Measurements from ENCODE around the gene ZNF521. TPM values are rescaled to one million over a fixed set of nuclear protein-coding genes. Genes with fewer than 3 reads are reported as not detected.

The ZNF521 gene
- total RNA-seq, 2 donors from 2014 or later: 21.4 to 26.9 TPM

DNA sequence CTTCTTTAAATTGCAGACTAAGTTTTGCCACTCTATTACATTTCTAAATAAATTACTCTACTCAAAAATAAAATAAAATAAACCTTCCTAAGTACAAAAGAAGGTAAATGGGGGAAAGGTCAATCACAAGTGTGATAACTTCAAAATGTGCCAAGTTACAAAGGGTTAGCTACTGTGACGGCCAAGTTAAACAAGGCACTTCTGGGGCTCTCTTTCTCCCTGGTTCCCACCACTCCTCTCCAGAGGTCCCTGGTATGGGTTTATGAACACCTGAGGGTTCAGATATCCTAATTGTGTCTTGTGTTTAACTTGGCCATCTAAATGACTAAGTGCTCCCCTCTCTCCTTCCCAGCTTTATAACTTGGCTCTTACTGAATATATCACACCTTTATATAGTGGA is 5.4 kb downstream of the ZNF521 start:
- DNase-seq: no peak
- 87% methylated on average over 1 of the region's 1 CpG; no CpG with 5 or more reads in 1 of the 2 experiments for WGBS, 2 experiments (ENCODE audit: insufficient coverage in 1 of 2, insufficient read length in 1 of 2)
- H3K9me3 Mint-ChIP-seq: no peaks in the 10 kb centered on the region
- no peaks in the 10 kb centered on the region for H3K4me1 ChIP-seq (ENCODE audit: control insufficient read depth, insufficient read depth, low read length)
- H3K9me3 ChIP-seq (ENCODE audit: control insufficient read depth, low read length): no peaks in the 10 kb centered on the region
- H3K27ac ChIP-seq (ENCODE audit: low read depth, low read length): no peak overlapping the region
- H3K36me3 ChIP-seq (ENCODE audit: control insufficient read depth, insufficient read depth, low read length): no peaks in the 10 kb centered on the region
- H3K9ac ChIP-seq (ENCODE audit: extremely low read depth, low read length, poor library complexity, severe bottlenecking): no peak overlapping the region
- no peak overlapping the region for H3K27ac Mint-ChIP-seq
- H3K36me3 Mint-ChIP-seq (ENCODE audit: low read depth): no peaks in the 10 kb centered on the region
- H3K27me3 Mint-ChIP-seq (ENCODE audit: insufficient read depth): peaks cover 28% of the 10 kb centered on the region
- H3K4me3 Mint-ChIP-seq: no peak overlapping the region
- peaks cover 10% of the 10 kb centered on the region for H3K4me1 Mint-ChIP-seq
- TF ChIP-seq, protein P1, sequence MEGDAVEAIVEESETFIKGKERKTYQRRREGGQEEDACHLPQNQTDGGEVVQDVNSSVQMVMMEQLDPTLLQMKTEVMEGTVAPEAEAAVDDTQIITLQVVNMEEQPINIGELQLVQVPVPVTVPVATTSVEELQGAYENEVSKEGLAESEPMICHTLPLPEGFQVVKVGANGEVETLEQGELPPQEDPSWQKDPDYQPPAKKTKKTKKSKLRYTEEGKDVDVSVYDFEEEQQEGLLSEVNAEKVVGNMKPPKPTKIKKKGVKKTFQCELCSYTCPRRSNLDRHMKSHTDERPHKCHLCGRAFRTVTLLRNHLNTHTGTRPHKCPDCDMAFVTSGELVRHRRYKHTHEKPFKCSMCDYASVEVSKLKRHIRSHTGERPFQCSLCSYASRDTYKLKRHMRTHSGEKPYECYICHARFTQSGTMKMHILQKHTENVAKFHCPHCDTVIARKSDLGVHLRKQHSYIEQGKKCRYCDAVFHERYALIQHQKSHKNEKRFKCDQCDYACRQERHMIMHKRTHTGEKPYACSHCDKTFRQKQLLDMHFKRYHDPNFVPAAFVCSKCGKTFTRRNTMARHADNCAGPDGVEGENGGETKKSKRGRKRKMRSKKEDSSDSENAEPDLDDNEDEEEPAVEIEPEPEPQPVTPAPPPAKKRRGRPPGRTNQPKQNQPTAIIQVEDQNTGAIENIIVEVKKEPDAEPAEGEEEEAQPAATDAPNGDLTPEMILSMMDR (conservative IDR thresholded peaks at IDR 0.05): no peak
- H3K27me3 ChIP-seq (ENCODE audit: control insufficient read depth, insufficient read depth, low read length, poor library complexity, severe bottlenecking): peaks cover 18% of the 10 kb centered on the region
- no peak overlapping the region for H3K4me3 ChIP-seq (ENCODE audit: low read length)

DNA sequence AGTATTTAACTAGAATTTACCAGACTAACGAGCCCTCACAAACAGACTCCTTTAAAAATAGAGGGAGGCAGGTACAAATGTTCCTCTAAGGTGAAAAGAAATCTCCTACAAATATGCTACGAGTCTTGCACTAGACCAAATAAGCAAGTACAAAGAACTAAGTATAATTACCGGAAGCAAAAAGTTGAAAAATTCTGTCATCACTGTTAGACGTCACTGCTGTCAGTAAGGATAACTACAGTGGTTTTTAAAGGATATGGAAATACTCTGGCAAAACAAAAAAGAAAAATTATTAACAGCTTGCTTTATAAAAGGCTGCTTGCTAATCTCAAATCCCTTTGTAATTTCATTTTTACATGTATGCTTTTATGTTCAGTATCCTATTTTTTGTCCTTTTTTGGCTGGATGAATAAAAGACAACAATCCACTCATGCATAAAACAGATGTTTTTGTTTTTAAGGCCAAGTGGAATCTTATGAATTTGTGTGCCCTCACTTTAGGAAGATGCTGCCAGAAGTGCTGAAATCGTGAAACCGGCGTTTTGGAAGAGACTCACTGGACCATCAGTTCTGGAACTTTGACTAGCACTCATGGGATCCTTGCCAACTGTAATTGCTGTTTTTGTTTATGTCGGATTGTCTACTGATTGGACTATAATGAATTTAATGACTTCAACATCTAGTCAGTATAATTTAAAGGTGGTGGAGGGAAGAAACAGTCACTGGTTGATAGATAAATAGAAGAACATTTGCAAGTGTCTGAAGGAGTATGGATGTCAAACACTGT is 6.7 kb downstream of the ZNF521 start:
- H3K4me3 ChIP-seq (ENCODE audit: low read length): no peak overlapping the region
- no peak for DNase-seq
- H3K9me3 ChIP-seq (ENCODE audit: control insufficient read depth, low read length): no peaks in the 10 kb centered on the region
- no peaks in the 10 kb centered on the region for H3K4me1 ChIP-seq (ENCODE audit: control insufficient read depth, insufficient read depth, low read length)
- H3K27me3 Mint-ChIP-seq (ENCODE audit: insufficient read depth): peaks cover 28% of the 10 kb centered on the region
- H3K27ac ChIP-seq (ENCODE audit: low read depth, low read length): no peak overlapping the region
- no peak overlapping the region for H3K4me3 Mint-ChIP-seq
- no peak overlapping the region for H3K9ac ChIP-seq (ENCODE audit: extremely low read depth, low read length, poor library complexity, severe bottlenecking)
- H3K27ac Mint-ChIP-seq: no peak overlapping the region
- 81 to 85% methylated on average over 4 to 8 of the region's 8 CpGs for WGBS, 2 experiments (ENCODE audit: insufficient coverage in 1 of 2, insufficient read length in 1 of 2)
- H3K36me3 Mint-ChIP-seq (ENCODE audit: low read depth): no peaks in the 10 kb centered on the region
- no peaks in the 10 kb centered on the region for H3K36me3 ChIP-seq (ENCODE audit: control insufficient read depth, insufficient read depth, low read length)
- TF ChIP-seq, protein P1 (conservative IDR thresholded peaks at IDR 0.05): no peak
- H3K4me1 Mint-ChIP-seq: peaks cover 10% of the 10 kb centered on the region
- H3K27me3 ChIP-seq (ENCODE audit: control insufficient read depth, insufficient read depth, low read length, poor library complexity, severe bottlenecking): peaks cover 18% of the 10 kb centered on the region
- H3K9me3 Mint-ChIP-seq: no peaks in the 10 kb centered on the region

DNA sequence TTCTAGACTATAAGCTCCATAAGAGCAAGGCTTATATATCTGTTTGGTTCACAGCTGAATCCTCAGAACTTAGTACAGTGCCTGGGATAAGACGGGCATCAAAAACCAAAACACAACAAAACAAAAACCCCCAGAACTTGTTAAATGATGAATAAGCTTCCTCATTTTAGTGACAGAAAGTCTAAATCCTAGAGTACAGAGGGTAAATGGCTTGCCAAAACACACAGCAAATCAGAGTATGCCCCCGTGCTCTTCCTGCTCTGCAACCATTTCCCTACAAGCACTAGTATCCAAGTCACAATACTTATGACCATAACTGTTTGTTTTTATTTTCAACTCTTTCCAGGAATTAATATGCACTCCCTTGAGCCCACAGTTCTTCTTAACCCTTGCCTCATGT is 10.1 kb downstream of the ZNF521 start:
- H3K27me3 Mint-ChIP-seq (ENCODE audit: insufficient read depth): peaks cover 4% of the 10 kb centered on the region
- H3K36me3 Mint-ChIP-seq (ENCODE audit: low read depth): no peaks in the 10 kb centered on the region
- 83 to 90% methylated on average over 1 to 2 of the region's 2 CpGs for WGBS, 2 experiments (ENCODE audit: insufficient coverage in 1 of 2, insufficient read length in 1 of 2)
- no peaks in the 10 kb centered on the region for H3K27me3 ChIP-seq (ENCODE audit: control insufficient read depth, insufficient read depth, low read length, poor library complexity, severe bottlenecking)
- no peak overlapping the region for H3K27ac ChIP-seq (ENCODE audit: low read depth, low read length)
- H3K36me3 ChIP-seq (ENCODE audit: control insufficient read depth, insufficient read depth, low read length): no peaks in the 10 kb centered on the region
- no peaks in the 10 kb centered on the region for H3K4me1 ChIP-seq (ENCODE audit: control insufficient read depth, insufficient read depth, low read length)
- H3K9ac ChIP-seq (ENCODE audit: extremely low read depth, low read length, poor library complexity, severe bottlenecking): no peak overlapping the region
- no peak overlapping the region for H3K4me3 ChIP-seq (ENCODE audit: low read length)
- no peak overlapping the region for H3K27ac Mint-ChIP-seq
- no peak overlapping the region for H3K4me3 Mint-ChIP-seq
- peaks cover 3% of the 10 kb centered on the region for H3K4me1 Mint-ChIP-seq
- H3K9me3 ChIP-seq (ENCODE audit: control insufficient read depth, low read length): no peaks in the 10 kb centered on the region
- TF ChIP-seq, protein P1 (conservative IDR thresholded peaks at IDR 0.05): no peak
- no peaks in the 10 kb centered on the region for H3K9me3 Mint-ChIP-seq
- no peak for DNase-seq
